ENCODE measurements around the gene SEMA5A.

SEMA5A gene

GRCh38 chr5:9332026-9332425 lies 213.8 kb downstream of the SEMA5A start:
- no peak overlapping the region for H3K4me3 Mint-ChIP-seq
- no peak overlapping the region for H3K27ac Mint-ChIP-seq
- peaks cover 18% of the 10 kb centered on the region for H3K4me1 Mint-ChIP-seq
- peaks cover 3% of the 10 kb centered on the region for H3K27me3 Mint-ChIP-seq (ENCODE audit: low read depth, poor library complexity)
- H3K9me3 Mint-ChIP-seq: no peaks in the 10 kb centered on the region
- no peak for DNase-seq
- TF ChIP-seq CTCF (IDR thresholded peaks at IDR 0.05): no peak
- peaks cover 15% of the 10 kb centered on the region for H3K36me3 Mint-ChIP-seq (ENCODE audit: low read depth)

- Mint-ChIP-seq H3K27ac (no peak overlapping the region), H3K4me1 (peaks cover 18% of the 10 kb centered on the region), H3K9me3 (no peaks in the 10 kb centered on the region), H3K4me3 (no peak overlapping the region), H3K36me3 (ENCODE audit: low read depth) (peaks cover 12% of the 10 kb centered on the region), H3K27me3 (ENCODE audit: low read depth, poor library complexity) (peaks cover 3% of the 10 kb centered on the region)
- no peak for TF ChIP-seq CTCF (IDR thresholded peaks at IDR 0.05)
- DNase-seq: no peak
Measured at GRCh38 chr5:9331372-9331771, 214.5 kb downstream of the SEMA5A start.

DNA sequence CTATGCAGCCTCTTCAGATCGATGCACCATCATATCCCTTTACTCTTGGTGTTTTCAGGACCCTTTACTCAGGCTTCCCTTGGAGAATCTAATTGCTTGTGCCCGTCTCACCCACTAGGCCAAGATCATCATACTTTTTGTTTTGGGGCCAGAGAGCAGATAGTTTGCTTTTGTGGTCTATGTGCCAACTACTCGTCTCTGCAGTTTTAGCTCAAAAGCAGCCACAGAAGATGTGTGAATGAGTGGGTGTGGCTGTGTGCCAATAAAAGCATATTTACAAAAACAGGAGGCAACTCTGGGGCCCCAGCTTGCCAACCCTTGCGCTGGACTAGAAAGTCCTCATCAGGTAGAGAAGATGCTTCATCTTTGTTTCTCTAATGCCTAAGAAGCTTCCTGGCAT lies 216.8 kb downstream of the SEMA5A start:
- no peak for DNase-seq
- H3K36me3 Mint-ChIP-seq (ENCODE audit: low read depth): peaks cover 4% of the 10 kb centered on the region
- no peak overlapping the region for H3K4me3 Mint-ChIP-seq
- H3K27me3 Mint-ChIP-seq (ENCODE audit: low read depth, poor library complexity): peaks cover 3% of the 10 kb centered on the region
- H3K27ac Mint-ChIP-seq: no peak overlapping the region
- TF ChIP-seq CTCF (IDR thresholded peaks at IDR 0.05): no peak
- H3K4me1 Mint-ChIP-seq: peaks cover 18% of the 10 kb centered on the region
- no peaks in the 10 kb centered on the region for H3K9me3 Mint-ChIP-seq

DNA sequence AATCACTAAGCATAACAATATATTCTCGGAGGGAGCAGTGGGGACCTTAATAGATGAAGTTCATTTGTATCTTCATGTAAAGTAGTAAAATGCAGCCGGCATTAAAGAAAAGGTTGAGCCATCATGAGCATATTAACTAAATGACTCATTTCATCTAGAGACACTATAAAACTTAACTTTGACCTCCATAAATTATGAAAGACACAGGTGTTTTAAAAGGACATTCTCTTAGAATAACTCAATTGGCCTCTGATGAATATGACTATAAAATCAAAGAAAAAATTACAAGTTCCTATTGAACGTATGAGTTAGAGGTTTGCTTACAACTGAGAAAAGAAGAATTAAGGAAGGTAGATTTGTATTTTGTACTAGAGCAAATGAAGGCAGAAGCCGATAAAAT lies 220.3 kb downstream of the SEMA5A start:
- H3K27ac Mint-ChIP-seq: no peak overlapping the region
- peaks cover 7% of the 10 kb centered on the region for H3K27me3 Mint-ChIP-seq (ENCODE audit: low read depth, poor library complexity)
- H3K36me3 Mint-ChIP-seq (ENCODE audit: low read depth): no peaks in the 10 kb centered on the region
- no peak for TF ChIP-seq CTCF (IDR thresholded peaks at IDR 0.05)
- DNase-seq: no peak
- H3K4me3 Mint-ChIP-seq: no peak overlapping the region
- H3K9me3 Mint-ChIP-seq: no peaks in the 10 kb centered on the region
- peaks cover 3% of the 10 kb centered on the region for H3K4me1 Mint-ChIP-seq

DNA sequence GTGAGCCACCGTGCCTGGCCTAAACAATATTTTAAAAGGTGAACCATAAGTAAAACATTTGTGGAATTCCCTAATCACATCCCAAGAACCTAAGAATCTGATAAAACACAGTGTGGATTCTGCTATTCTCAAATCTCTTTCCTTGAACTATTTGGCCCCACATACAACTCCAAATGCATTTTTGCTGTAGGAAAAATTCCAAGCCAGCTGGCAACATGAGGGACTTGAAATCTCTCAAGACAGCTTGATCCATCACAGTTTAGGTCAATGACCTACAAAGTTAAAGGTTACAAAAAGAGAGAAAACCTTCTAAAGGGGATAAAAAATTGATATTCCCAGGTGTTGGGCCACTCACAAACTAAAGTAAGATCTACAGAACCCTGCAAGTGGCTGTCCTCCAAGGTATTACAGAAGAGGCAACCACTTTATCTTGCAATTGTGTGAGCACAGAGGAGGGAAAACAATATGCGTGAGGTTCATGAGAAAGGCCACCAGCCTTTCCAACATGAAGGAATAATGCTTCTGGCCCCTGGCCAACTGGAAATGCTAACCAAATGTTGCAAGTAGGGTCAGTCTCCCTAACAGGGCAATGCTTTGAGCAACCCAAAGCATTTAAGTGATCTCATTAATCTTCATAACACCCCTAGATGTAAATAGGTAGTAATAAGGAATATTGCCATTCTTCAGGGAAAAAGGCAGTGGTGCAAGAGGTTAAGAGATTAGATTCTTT lies 221.4 kb downstream of the SEMA5A start:
- H3K4me3 Mint-ChIP-seq: no peak overlapping the region
- H3K36me3 Mint-ChIP-seq (ENCODE audit: low read depth): no peaks in the 10 kb centered on the region
- no peak for TF ChIP-seq CTCF (IDR thresholded peaks at IDR 0.05)
- H3K4me1 Mint-ChIP-seq: no peaks in the 10 kb centered on the region
- no peak for DNase-seq
- no peaks in the 10 kb centered on the region for H3K9me3 Mint-ChIP-seq
- no peak overlapping the region for H3K27ac Mint-ChIP-seq
- H3K27me3 Mint-ChIP-seq (ENCODE audit: low read depth, poor library complexity): peaks cover 7% of the 10 kb centered on the region

DNA sequence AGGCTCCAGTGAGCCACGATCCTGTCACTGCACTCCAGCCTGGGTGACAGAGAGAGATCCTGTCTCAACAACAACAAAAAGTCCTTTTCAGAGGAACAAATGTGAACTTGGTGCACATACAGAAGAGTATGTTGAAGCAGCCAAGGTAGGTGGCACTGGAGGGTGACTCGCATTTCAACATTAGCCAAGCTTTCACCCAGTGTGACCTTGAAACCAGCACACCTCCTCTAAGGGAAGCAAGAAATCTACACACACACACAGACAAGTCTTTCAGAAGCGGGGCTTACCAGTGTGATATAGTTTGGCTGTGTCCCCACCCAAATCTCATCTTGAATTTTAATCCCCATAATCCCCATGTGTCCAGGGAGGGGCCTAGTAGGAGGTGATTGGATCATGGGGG lies 225.2 kb downstream of the SEMA5A start:
- Mint-ChIP-seq H3K27ac (no peak overlapping the region), H3K4me3 (no peak overlapping the region)
- TF ChIP-seq CTCF (IDR thresholded peaks at IDR 0.05): no peak

More for the DNA sequence above, 225.2 kb downstream of the SEMA5A start:
- Mint-ChIP-seq H3K27me3 (ENCODE audit: low read depth, poor library complexity) (peaks cover 7% of the 10 kb centered on the region), H3K4me1 (no peaks in the 10 kb centered on the region), H3K9me3 (no peaks in the 10 kb centered on the region), H3K36me3 (ENCODE audit: low read depth) (peaks cover 8% of the 10 kb centered on the region)
- no peak for DNase-seq

Data from nephron progenitor cell (in vitro differentiated cells).